PC-9 (cell line): ENCODE data around the gene KIF1C. TPM values are rescaled to one million over a fixed set of nuclear protein-coding genes. Genes with fewer than 3 reads are reported as not detected.

Experiments used
- BruUV-seq: library from RNA; stranded (reverse); fragments of 400-500 nt; replicated peaks from 2 replicates; lab custom pipeline; 2021; lab: Mats Ljungman, UMichigan
- CTCF ChIA-PET: fragments of 300-600 bp; sonication (Branson Sonifier 250); formaldehyde crosslinking; loops from one replicate; lab custom pipeline; 2022; ENCODE audit warnings: antibody characterized with exemption; lab: Charles Lee
- POLR2A ChIA-PET: fragments of 300-600 bp; sonication (Branson Sonifier 250); formaldehyde crosslinking; loops from one replicate; lab custom pipeline; 2022; ENCODE audit warnings: antibody characterized with exemption; ENCODE audit not compliant: unreplicated experiment; lab: Charles Lee
- DNase-seq, 2 experiments: peaks; one replicate each; pipeline versions ENCODE4 v3.0.0 to v3.0.0-alpha.2; 2015 to 2022; ENCODE audit warnings: mixed read lengths in 1 of 2
- H2AFZ ChIP-seq: fragments of 200-600 bp; sonication (generic); 2 replicates; pipeline ENCODE4 v1.8.1; 2017; ENCODE audit warnings: antibody characterized with exemption
- H3F3A ChIP-seq: fragments of 200-600 bp; sonication (generic); 2 replicates; pipeline ENCODE4 v1.8.1; 2017; ENCODE audit warnings: antibody characterized with exemption, mild to moderate bottlenecking, low read depth; ENCODE audit not compliant: insufficient read depth
- H3K27ac ChIP-seq: fragments of 200-600 bp; sonication (generic); 2 replicates; pipeline ENCODE4 v1.6.1; 2016; ENCODE audit warnings: mixed run types
- H3K27me3 ChIP-seq: fragments of 200-600 bp; sonication (generic); 2 replicates; pipeline ENCODE4 v1.6.1; 2016; ENCODE audit warnings: low read depth, mixed run types; ENCODE audit not compliant: insufficient read depth
- H3K36me3 ChIP-seq: fragments of 200-600 bp; sonication (generic); 2 replicates; pipeline ENCODE4 v1.6.1; 2016; ENCODE audit warnings: low read depth, mixed run types
- H3K4me1 ChIP-seq: fragments of 200-600 bp; sonication (generic); replicated peaks from 2 replicates; pipeline ENCODE4 v1.6.1; 2016; ENCODE audit warnings: mixed run types; ENCODE audit not compliant: insufficient read depth
- H3K4me2 ChIP-seq: fragments of 200-600 bp; sonication (generic); 2 replicates; pipeline ENCODE4 v1.6.1; 2017; ENCODE audit warnings: mixed run types
- H3K4me3 ChIP-seq: fragments of 200-600 bp; sonication (generic); 2 replicates; pipeline ENCODE4 v1.6.1; 2016; ENCODE audit warnings: mixed run types
- H3K79me2 ChIP-seq: fragments of 200-600 bp; sonication (generic); 2 replicates; pipeline ENCODE4 v1.6.1; 2017; ENCODE audit warnings: low read depth, mixed run types
- H3K9me2 ChIP-seq: fragments of 200-600 bp; sonication (generic); 2 replicates; pipeline ENCODE4 v1.8.1; 2017; ENCODE audit warnings: mild to moderate bottlenecking; ENCODE audit not compliant: insufficient read depth
- H3K9me3 ChIP-seq: fragments of 200-600 bp; sonication (generic); 2 replicates; pipeline ENCODE4 v1.8.1; 2016; ENCODE audit warnings: low read depth; ENCODE audit not compliant: insufficient read depth
- H4K20me1 ChIP-seq: fragments of 200-600 bp; sonication (generic); 2 replicates; pipeline ENCODE4 v1.8.1; 2017; ENCODE audit not compliant: insufficient read depth
- CTCF ChIP-seq: fragments of 200-600 bp; sonication (generic); conservative IDR thresholded peaks from 2 replicates; pipeline ENCODE4 v1.6.1; 2017; ENCODE audit warnings: mixed run types, antibody characterized with exemption, mild to moderate bottlenecking, moderate library complexity
- EZH2 ChIP-seq: fragments of 200-600 bp; sonication (generic); IDR thresholded peaks from 2 replicates; pipeline ENCODE4 v1.8.0; 2017; ENCODE audit warnings: antibody characterized with exemption, low read depth
- intact Hi-C: fragments of 100-400 bp; cut with micrococcal nuclease; formaldehyde crosslinking; loops from one replicate; pipeline ENCODE4 v1.10.0; 2022; ENCODE audit not compliant: unreplicated experiment
- total RNA-seq: library from RNA; stranded (reverse); gene quantifications from 2 replicates; pipeline ENCODE4 v1.2.3, GENCODE V29; 2021

The KIF1C gene
- total RNA-seq, 1 experiment from 2014 or later = 215 TPM

- Histone ChIP-seq H3K4me2 (peak overlapping the region; percentile 87), H3K36me3 (no peaks in the 10 kb centered on the region; the same call in 1 of the 2 replicates), H3K27me3 (no peaks in the 10 kb centered on the region), H4K20me1 (no peaks in the 10 kb centered on the region), H3K9me2 (no peaks in the 10 kb centered on the region), H3K27ac (peak overlapping the region; percentile 95), H2AFZ (peak overlapping the region; percentile 66; the same call in 1 of the 2 replicates), H3K4me1 (peaks cover 25% of the 10 kb centered on the region), H3K79me2 (peaks cover 50% of the 10 kb centered on the region), H3K4me3 (peak overlapping the region; percentile 72), H3K9me3 (no peaks in the 10 kb centered on the region), H3F3A (peaks cover 50% of the 10 kb centered on the region)
- ChIA-PET CTCF (interaction anchor here (0.5 to 2.0 kb wide), 2 partner anchors 19 to 91 kb away, joined by 3 to 10 read pairs; partner anchors contain the start of gene CAMTA2), POLR2A (interaction anchor here (0.6 to 2.2 kb wide), 2 partner anchors 21 to 250 kb away, joined by 4 to 42 read pairs; partner anchors contain the start of gene PFN1)
- BruUV-seq = no TSS peak
- intact Hi-C loops = no loop called here
- no peak for TF ChIP-seq EZH2
- no peak for TF ChIP-seq CTCF
- DNase-seq = peak; percentile 30 to 38
Observed at GRCh38 chr17:4968486-4969046, 29.2 kb upstream of the KIF1C start.

- Histone ChIP-seq H3K4me3 (peak overlapping the region; percentile 72), H3K4me1 (peaks cover 25% of the 10 kb centered on the region), H3K9me3 (no peaks in the 10 kb centered on the region), H3K4me2 (peak overlapping the region; percentile 87), H3K36me3 (no peaks in the 10 kb centered on the region; the same call in 1 of the 2 replicates), H3K9me2 (no peaks in the 10 kb centered on the region), H3K27me3 (no peaks in the 10 kb centered on the region), H3K27ac (peak overlapping the region; percentile 95), H3F3A (peaks cover 48% of the 10 kb centered on the region), H2AFZ (peak overlapping the region; percentile 66), H3K79me2 (peaks cover 50% of the 10 kb centered on the region), H4K20me1 (no peaks in the 10 kb centered on the region)
- intact Hi-C loops = no loop called here
- DNase-seq = peak; percentile 47 to 86
- POLR2A ChIA-PET = interaction anchor here (0.6 kb wide), 4 partner anchors 18 to 501 kb away, joined by 3 to 7 read pairs (median 4); partner anchors contain the start of gene CAMTA2
- TF ChIP-seq CTCF = no peak
- no peak for TF ChIP-seq EZH2
- BruUV-seq = no TSS peak
- CTCF ChIA-PET = interaction anchor here (0.5 to 2.0 kb wide), 2 partner anchors 18 to 90 kb away, joined by 3 to 10 read pairs; partner anchors contain the start of gene CAMTA2
Observed at GRCh38 chr17:4969047-4969550, 28.7 kb upstream of the KIF1C start.

- ChIA-PET CTCF (interaction anchor here (0.5 kb wide), 1 partner anchor 90 kb away, joined by 3 read pairs; no protein-coding TSS in a partner anchor), POLR2A (interaction anchor here (0.6 kb wide), 4 partner anchors 18 to 500 kb away, joined by 3 to 7 read pairs (median 4); partner anchors contain the start of gene CAMTA2)
- TSS peak; percentile 43 for BruUV-seq
- Histone ChIP-seq H3K4me3 (peak overlapping the region; percentile 72), H3K4me2 (peak overlapping the region; percentile 87), H3K27ac (peak overlapping the region; percentile 95), H3K79me2 (peaks cover 49% of the 10 kb centered on the region), H3F3A (peaks cover 48% of the 10 kb centered on the region), H2AFZ (peak overlapping the region; percentile 66; the same call in 1 of the 2 replicates), H3K9me2 (no peaks in the 10 kb centered on the region), H4K20me1 (no peaks in the 10 kb centered on the region), H3K4me1 (peaks cover 25% of the 10 kb centered on the region), H3K27me3 (no peaks in the 10 kb centered on the region), H3K36me3 (no peaks in the 10 kb centered on the region; the same call in 1 of the 2 replicates), H3K9me3 (no peaks in the 10 kb centered on the region)
- no peak for DNase-seq
- intact Hi-C loops = no loop called here
- TF ChIP-seq EZH2 (no peak), CTCF (no peak)
Observed at GRCh38 chr17:4969551-4970173, 28.1 kb upstream of the KIF1C start.
